Measurements from ENCODE around the gene LRRC27. TPM values are rescaled to one million over a fixed set of nuclear protein-coding genes. Genes with fewer than 3 reads are reported as not detected.

The LRRC27 gene
- total RNA-seq, 3 donors from 2014 or later: 6.2 to 19.3 (median 8.2) TPM

DNA sequence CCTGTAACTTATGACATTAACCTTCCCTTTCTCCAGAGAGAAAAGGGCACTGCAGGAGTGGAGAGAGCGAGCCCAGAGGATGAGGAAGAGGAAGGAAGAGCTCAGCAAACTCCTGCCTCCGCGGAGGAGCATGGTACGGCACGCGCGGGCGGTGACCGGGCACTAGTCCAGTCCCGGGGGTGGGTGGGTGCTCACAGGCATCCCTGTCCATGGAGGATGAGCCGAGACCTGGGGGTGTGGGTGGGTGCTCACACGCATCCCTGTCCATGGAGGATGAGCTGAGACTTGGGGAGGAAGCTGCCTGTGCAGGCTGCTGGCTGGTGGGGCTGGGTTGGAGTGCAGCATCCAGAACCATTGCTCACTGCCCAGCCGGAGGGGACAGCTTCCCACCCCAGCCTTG is 23.8 kb downstream of the LRRC27 start:
- intact Hi-C loops (cut with DNase I; ENCODE audit: low total_unique reads): loop anchor here (10.0 kb wide), 1 partner anchor 121 kb away; no protein-coding TSS in a partner anchor
- TF ChIP-seq POLR2AphosphoS5 (IDR thresholded peaks at IDR 0.05) (no peak), POLR2A (IDR thresholded peaks at IDR 0.05) (no peak)
- no peaks in the 10 kb centered on the region for H3K9me3 ChIP-seq
- H3K27me3 ChIP-seq: no peaks in the 10 kb centered on the region
- peak in 1 of 2 donors; percentile 34 for DNase-seq (ENCODE audit: low spot score in 2 of 2)
- H3K27ac ChIP-seq: peak overlapping the region in 1 of 2 donors; percentile 63
- H3K4me3 ChIP-seq: peak overlapping the region in 1 of 3 donors; percentile 31
- no peaks in the 10 kb centered on the region for H3K4me1 ChIP-seq
- no peaks in the 10 kb centered on the region for H3K36me3 ChIP-seq

GRCh38 chr10:132356621-132357195 is 24.7 kb downstream of the LRRC27 start:
- intact Hi-C loops (cut with DNase I; ENCODE audit: low total_unique reads): loop anchor here (10.0 kb wide), 1 partner anchor 122 kb away; no protein-coding TSS in a partner anchor
- Histone ChIP-seq H3K4me1 (no peaks in the 10 kb centered on the region), H3K27ac (no peak overlapping the region), H3K36me3 (no peaks in the 10 kb centered on the region), H3K9me3 (no peaks in the 10 kb centered on the region), H3K27me3 (no peaks in the 10 kb centered on the region), H3K4me3 (no peak overlapping the region)
- no peak for DNase-seq (ENCODE audit: low spot score in 2 of 2)
- no peak for TF ChIP-seq POLR2A (IDR thresholded peaks at IDR 0.05)

DNA sequence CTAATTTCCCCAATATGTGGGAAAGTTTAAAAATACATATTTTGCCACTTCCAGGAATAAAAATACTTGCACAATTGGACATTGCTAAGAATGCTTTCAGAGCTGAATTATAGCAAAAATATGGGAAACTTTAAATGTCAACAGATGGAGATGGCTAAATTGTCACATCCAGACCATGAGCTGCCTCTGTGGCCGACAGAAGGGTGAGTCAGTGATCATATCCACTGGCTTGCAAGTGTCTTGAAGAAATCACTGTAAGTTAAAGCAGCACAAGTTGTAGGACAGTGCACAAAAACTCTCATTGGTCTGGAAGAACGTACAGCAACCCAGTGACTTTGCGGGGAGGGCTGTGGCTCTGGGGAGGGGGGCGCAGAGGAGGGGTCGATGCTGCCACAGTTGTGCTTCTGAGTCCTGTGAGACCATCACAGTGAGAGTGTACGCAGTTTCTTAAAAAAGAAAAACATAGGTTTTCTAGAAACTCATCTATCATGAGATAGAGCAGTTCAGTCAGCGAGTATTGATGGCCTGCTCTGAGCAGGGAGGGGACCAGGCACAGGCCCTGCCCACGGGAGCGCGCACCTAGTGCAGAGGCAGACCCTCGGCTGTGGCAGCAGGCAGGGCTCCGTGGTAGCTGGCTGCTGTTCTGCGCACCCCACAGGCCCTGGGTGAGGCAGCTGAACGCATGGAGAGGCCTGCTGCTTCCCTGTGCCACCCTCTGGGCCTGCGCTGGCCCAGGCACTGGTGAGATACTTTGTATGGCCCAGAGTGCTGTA is 25.5 kb downstream of the LRRC27 start:
- H3K27ac ChIP-seq: no peak overlapping the region
- no peaks in the 10 kb centered on the region for H3K36me3 ChIP-seq
- H3K9me3 ChIP-seq: no peaks in the 10 kb centered on the region
- no peaks in the 10 kb centered on the region for H3K27me3 ChIP-seq
- TF ChIP-seq, protein P1, sequence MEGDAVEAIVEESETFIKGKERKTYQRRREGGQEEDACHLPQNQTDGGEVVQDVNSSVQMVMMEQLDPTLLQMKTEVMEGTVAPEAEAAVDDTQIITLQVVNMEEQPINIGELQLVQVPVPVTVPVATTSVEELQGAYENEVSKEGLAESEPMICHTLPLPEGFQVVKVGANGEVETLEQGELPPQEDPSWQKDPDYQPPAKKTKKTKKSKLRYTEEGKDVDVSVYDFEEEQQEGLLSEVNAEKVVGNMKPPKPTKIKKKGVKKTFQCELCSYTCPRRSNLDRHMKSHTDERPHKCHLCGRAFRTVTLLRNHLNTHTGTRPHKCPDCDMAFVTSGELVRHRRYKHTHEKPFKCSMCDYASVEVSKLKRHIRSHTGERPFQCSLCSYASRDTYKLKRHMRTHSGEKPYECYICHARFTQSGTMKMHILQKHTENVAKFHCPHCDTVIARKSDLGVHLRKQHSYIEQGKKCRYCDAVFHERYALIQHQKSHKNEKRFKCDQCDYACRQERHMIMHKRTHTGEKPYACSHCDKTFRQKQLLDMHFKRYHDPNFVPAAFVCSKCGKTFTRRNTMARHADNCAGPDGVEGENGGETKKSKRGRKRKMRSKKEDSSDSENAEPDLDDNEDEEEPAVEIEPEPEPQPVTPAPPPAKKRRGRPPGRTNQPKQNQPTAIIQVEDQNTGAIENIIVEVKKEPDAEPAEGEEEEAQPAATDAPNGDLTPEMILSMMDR (IDR thresholded peaks at IDR 0.05): no peak
- TF ChIP-seq POLR2AphosphoS5 (IDR thresholded peaks at IDR 0.05) (no peak), POLR2A (IDR thresholded peaks at IDR 0.05) (no peak)
- no peak overlapping the region for H3K4me3 ChIP-seq
- no peak for DNase-seq (ENCODE audit: low spot score in 2 of 2)
- intact Hi-C loops (cut with DNase I; ENCODE audit: low total_unique reads): loop anchor here (10.0 kb wide), 1 partner anchor 123 kb away; no protein-coding TSS in a partner anchor
- H3K4me1 ChIP-seq: no peaks in the 10 kb centered on the region

- H3K27me3 ChIP-seq: no peaks in the 10 kb centered on the region
- TF ChIP-seq, protein P1 (IDR thresholded peaks at IDR 0.05): no peak
- TF ChIP-seq POLR2AphosphoS5 (IDR thresholded peaks at IDR 0.05): no peak
- no peak for TF ChIP-seq POLR2A (IDR thresholded peaks at IDR 0.05)
- H3K27ac ChIP-seq: no peak overlapping the region
- H3K4me3 ChIP-seq: no peak overlapping the region
- no peaks in the 10 kb centered on the region for H3K4me1 ChIP-seq
- intact Hi-C loops (cut with DNase I; ENCODE audit: low total_unique reads): loop anchor here (10.0 kb wide), 1 partner anchor 125 kb away; no protein-coding TSS in a partner anchor
- no peak for DNase-seq (ENCODE audit: low spot score in 2 of 2)
- no peaks in the 10 kb centered on the region for H3K36me3 ChIP-seq
- H3K9me3 ChIP-seq: no peaks in the 10 kb centered on the region
Observed at GRCh38 chr10:132359305-132360040, 27.5 kb downstream of the LRRC27 start.

DNA sequence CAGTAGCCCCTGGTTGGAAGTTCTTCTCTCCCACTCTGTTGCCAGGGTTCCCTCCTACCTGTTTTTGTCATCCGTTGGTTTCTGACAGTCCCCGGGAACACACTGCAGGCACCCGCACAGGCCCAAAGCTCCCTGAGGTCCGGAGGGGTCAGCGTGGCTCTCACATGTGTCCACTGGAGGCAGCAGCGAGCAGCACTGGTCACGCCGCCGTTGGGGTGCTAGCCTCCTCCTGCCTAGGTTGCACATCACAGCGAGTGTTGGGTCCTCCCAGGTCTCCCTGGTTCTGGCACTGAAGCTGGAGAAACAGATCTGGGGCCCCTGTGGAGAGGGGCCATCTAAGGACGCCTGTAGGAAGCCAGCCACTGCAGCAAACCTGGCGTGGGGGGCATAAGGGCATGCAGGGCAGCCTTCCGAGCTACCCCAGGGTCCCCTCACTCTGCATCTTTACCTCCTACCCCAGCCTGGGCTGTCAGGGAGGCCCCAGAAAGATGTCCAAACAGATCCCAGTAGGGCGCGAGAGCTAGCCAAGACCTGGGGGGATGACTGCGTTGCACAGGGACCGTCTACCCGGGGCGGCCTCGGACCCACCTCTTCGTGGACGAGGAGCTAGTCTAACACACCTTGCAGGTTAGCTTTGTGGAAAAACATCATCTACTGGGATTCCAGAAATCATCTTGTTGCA is 28.9 kb downstream of the LRRC27 start:
- Histone ChIP-seq H3K9me3 (no peaks in the 10 kb centered on the region), H3K27me3 (no peaks in the 10 kb centered on the region), H3K4me3 (no peak overlapping the region), H3K36me3 (no peaks in the 10 kb centered on the region), H3K4me1 (no peaks in the 10 kb centered on the region), H3K27ac (no peak overlapping the region)
- intact Hi-C loops (cut with DNase I; ENCODE audit: low total_unique reads): no loop called here
- TF ChIP-seq POLR2A (IDR thresholded peaks at IDR 0.05) (no peak), POLR2AphosphoS5 (IDR thresholded peaks at IDR 0.05) (no peak)
- TF ChIP-seq, protein P1 (IDR thresholded peaks at IDR 0.05): peak in 1 of 3 donors; percentile 35
- DNase-seq (ENCODE audit: low spot score in 2 of 2): no peak

Data from breast epithelium (tissue), 4 donors.